Fibroblast of lung (primary cell): Measurements from ENCODE around the gene CAAP1.

Experiments used
- CTCF ChIP-seq, 2 donors: IDR thresholded peaks in 1 of 2; conservative IDR thresholded peaks in 1 of 2; 1 replicate in 1 of 2; 2 replicates in 1 of 2; pipeline ENCODE4 v1.5.1; 2011 to 2012; ENCODE audit warnings: low read length in 2 of 2, control low read depth in 1 of 2, inconsistent platforms in 1 of 2, low read depth in 1 of 2, mild to moderate bottlenecking in 1 of 2
- EZH2 ChIP-seq: IDR thresholded peaks from 2 replicates; pipeline ENCODE4 v1.5.1; 2012; ENCODE audit warnings: low read length, control low read depth, mild to moderate bottlenecking; ENCODE audit errors: missing control alignments

- peak; percentile 35 to 63 for TF ChIP-seq CTCF (conservative IDR thresholded peaks at IDR 0.05 in 1 of 2, IDR thresholded peaks at IDR 0.05 in 1 of 2; ENCODE audit: low read depth in 1 of 2, low read length in 2 of 2)
- TF ChIP-seq EZH2: no peak
These were observed 36.1 kb downstream of the CAAP1 start for GRCh38 chr9:26856413-26857032.
